Panc1 (cell line): ENCODE data around the gene STARD9. TPM values are rescaled to one million over a fixed set of nuclear protein-coding genes. Genes with fewer than 3 reads are reported as not detected.

Source experiments
- ATAC-seq: fragments of 200-7000 bp; cut with Tn5 transposase; 2 replicates; pipeline ENCODE4 v1.9.1; 2020; ENCODE audit warnings: mild to moderate bottlenecking, moderate library complexity
- Bru-seq: library from RNA; stranded (reverse); fragments of 400-500 nt; gene quantifications from one replicate; lab custom pipeline; 2021; lab: Mats Ljungman, UMichigan
- BruChase-seq, 2 experiments: library from RNA; stranded (reverse); fragments of 400-500 nt; gene quantifications; one replicate each; lab custom pipeline; 2021; lab: Mats Ljungman, UMichigan
- BruUV-seq: library from RNA; stranded (reverse); fragments of 400-500 nt; replicated peaks from 2 replicates; lab custom pipeline; 2021; lab: Mats Ljungman, UMichigan
- CTCF ChIA-PET: fragments of 300-600 bp; sonication (Branson Sonifier 250); formaldehyde crosslinking; loops from one replicate; lab custom pipeline; 2022; ENCODE audit warnings: antibody characterized with exemption; lab: Charles Lee
- POLR2A ChIA-PET: fragments of 300-600 bp; sonication (Branson Sonifier 250); formaldehyde crosslinking; loops from one replicate; lab custom pipeline; 2022; ENCODE audit warnings: antibody characterized with exemption; lab: Charles Lee
- DNase-seq: peaks from one replicate; pipeline ENCODE4 v3.0.0-alpha.2; 2010; ENCODE audit warnings: low read depth, low spot score
- H3K27ac ChIP-seq: 2 replicates; pipeline ENCODE4 v1.5.1; 2011; ENCODE audit warnings: mild to moderate bottlenecking, low read length, inconsistent platforms
- H3K27me3 ChIP-seq: fragments of 200-500 bp; sonication (Bioruptor generic); 2 replicates; pipeline ENCODE4 v1.6.0; 2014; ENCODE audit warnings: low read length, inconsistent platforms; ENCODE audit not compliant: control insufficient read depth, insufficient read depth
- H3K36me3 ChIP-seq: fragments of 200-500 bp; sonication (Bioruptor generic); 2 replicates; pipeline ENCODE4 v1.5.1; 2014; ENCODE audit warnings: inconsistent platforms, mild to moderate bottlenecking, low read length, moderate library complexity; ENCODE audit not compliant: control insufficient read depth, insufficient read depth
- H3K4me1 ChIP-seq: 2 replicates; pipeline ENCODE4 v1.5.1; 2011; ENCODE audit warnings: inconsistent platforms, mild to moderate bottlenecking, low read length, moderate library complexity; ENCODE audit not compliant: control insufficient read depth, insufficient read depth
- H3K4me3 ChIP-seq, 2 experiments: 2 replicates each; pipeline ENCODE4 v1.5.1; 2011 to 2012; ENCODE audit warnings: low read depth in 2 of 2, low read length in 2 of 2, mild to moderate bottlenecking in 2 of 2, inconsistent platforms in 1 of 2, moderate library complexity in 1 of 2
- H3K9me3 ChIP-seq: fragments of 200-500 bp; sonication (Bioruptor generic); 2 replicates; pipeline ENCODE4 v1.5.1; 2014; ENCODE audit warnings: low read depth, mild to moderate bottlenecking, inconsistent platforms, low read length, moderate library complexity; ENCODE audit not compliant: control insufficient read depth, insufficient read depth
- CTCF ChIP-seq: fragments of 450-650 bp; IDR thresholded peaks from 2 replicates; pipeline ENCODE4 v1.5.1; 2017; ENCODE audit warnings: mild to moderate bottlenecking
- POLR2AphosphoS5 ChIP-seq: IDR thresholded peaks from 2 replicates; pipeline ENCODE4 v1.6.1; 2012; ENCODE audit warnings: mild to moderate bottlenecking, low read depth, low read length, moderate library complexity
- REST ChIP-seq, 2 experiments: IDR thresholded peaks; 2 replicates each; pipeline ENCODE4 v1.6.1; 2011 to 2012; ENCODE audit warnings: low read depth in 2 of 2, control low read depth in 1 of 2, low read length in 1 of 2, mild to moderate bottlenecking in 1 of 2, moderate library complexity in 1 of 2; ENCODE audit not compliant: insufficient read depth in 1 of 2
- SIN3A ChIP-seq: IDR thresholded peaks from 2 replicates; pipeline ENCODE4 v1.6.1; 2012; ENCODE audit warnings: low read depth, mild to moderate bottlenecking, low read length, moderate library complexity, borderline replicate concordance; ENCODE audit not compliant: insufficient read depth
- TCF7L2 ChIP-seq: IDR thresholded peaks from 2 replicates; pipeline ENCODE4 v1.6.1; 2011; ENCODE audit warnings: mild to moderate bottlenecking, low read depth, low read length, inconsistent platforms
- in situ Hi-C: cut with HindIII; loops from 2 replicates; pipeline ENCODE4 v1.10.0; 2016; ENCODE audit warnings: low sequenced_read_pairs, low pct_unique_long_range_greater_than_20kb
- intact Hi-C: fragments of 100-400 bp; cut with micrococcal nuclease; formaldehyde crosslinking; loops from one replicate; pipeline ENCODE4 v1.10.0; 2022; ENCODE audit not compliant: unreplicated experiment
- long read RNA-seq: library from polyadenylated mRNA; unstranded; transcript quantifications from one replicate; pipeline ENCODE4 v2.0.0, GENCODE V29; 2021; ENCODE audit not compliant: unreplicated experiment
- polyA plus RNA-seq: library from polyadenylated mRNA; unstranded; fragments of >200 nt; gene quantifications from one replicate; pipeline ENCODE4 v1.2.1, GENCODE V29; 2012; ENCODE audit warnings: missing spikeins; ENCODE audit not compliant: insufficient read length
- total RNA-seq: library from RNA; stranded (reverse); gene quantifications from one replicate; pipeline ENCODE4 v1.2.1, GENCODE V29; 2021; ENCODE audit not compliant: unreplicated experiment

The STARD9 gene
- total RNA-seq, result 13.4 TPM
- 7.2 TPM for polyA plus RNA-seq
- Bru-seq, nascent RNA, result percentile 73 among the genes with signal in this experiment
- percentile 72 among the genes with signal in this experiment for BruChase-seq, experiment 1, labeled RNA remaining after a 2-hour chase
- BruChase-seq, experiment 2, labeled RNA remaining after a 6-hour chase, result percentile 70 among the genes with signal in this experiment
- long read RNA-seq, partial matches to known transcripts, result 4 of 14 reads
- long read RNA-seq, other reads (novel, unspliced or antisense), result 10 of 14 reads

GRCh38 chr15:42575188-42576039 is at the start of gene STARD9:
Gene STARD9 (plus strand): TSS chr15:42575606. CDS start chr15:42575716, 110 bp downstream.
- DNase-seq, result peak; percentile 88
- ChIA-PET POLR2A (interaction anchor here (0.5 to 1.2 kb wide), 8 partner anchors 27 to 284 kb away, joined by 3 to 15 read pairs (median 4); partner anchors contain the start of genes HAUS2 and LRRC57), CTCF (interaction anchor here (0.6 to 0.9 kb wide), 2 partner anchors 12 to 39 kb away, joined by 3 read pairs; no protein-coding TSS in a partner anchor)
- Histone ChIP-seq H3K27me3 (no peaks in the 10 kb centered on the region), H3K9me3 (no peaks in the 10 kb centered on the region), H3K36me3 (no peaks in the 10 kb centered on the region), H3K4me3 (peak within 1 kb of the TSS; percentile 81 to 90), H3K4me1 (peaks cover 15% of the 10 kb centered on the region), H3K27ac (peak within 1 kb of the TSS; percentile 90)
- no TSS peak for BruUV-seq
- in situ Hi-C loops (no loop called here), intact Hi-C loops (no loop called here)
- peak; percentile 97 for ATAC-seq
- TF ChIP-seq REST (IDR thresholded peaks at IDR 0.05; ENCODE audit: insufficient read depth in 1 of 2, low read depth in 2 of 2, low read length in 1 of 2), result 0 out of 4 replicates have a peak, but pooled peaks of 1 of the 2 experiments have one; percentile 23
- no peak for TF ChIP-seq TCF7L2
- TF ChIP-seq POLR2AphosphoS5, result peak; percentile 55
- no peak; the same call in 1 of the 2 replicates for TF ChIP-seq SIN3A
- no peak for TF ChIP-seq CTCF

- no peaks in the 10 kb centered on the region for H3K27me3 ChIP-seq
- CTCF ChIA-PET, result no interaction called here
- H3K36me3 ChIP-seq, result peaks cover 8% of the 10 kb centered on the region; the same call in 1 of the 2 replicates
- ATAC-seq (no peak), DNase-seq (no peak)
- H3K27ac ChIP-seq, result no peak overlapping the region
- POLR2A ChIA-PET, result no interaction called here
- in situ Hi-C loops, result no loop called here
- no peak overlapping the region for H3K4me3 ChIP-seq
- TF ChIP-seq SIN3A (no peak), REST (IDR thresholded peaks at IDR 0.05; ENCODE audit: insufficient read depth in 1 of 2, low read depth in 2 of 2, low read length in 1 of 2) (no peak), POLR2AphosphoS5 (no peak), CTCF (no peak), TCF7L2 (no peak)
- BruUV-seq, result no TSS peak
- no peaks in the 10 kb centered on the region for H3K4me1 ChIP-seq
- intact Hi-C loops, result no loop called here
- no peaks in the 10 kb centered on the region for H3K9me3 ChIP-seq
Measured at GRCh38 chr15:42528970-42529369, 46.4 kb upstream of the STARD9 start.
